ENCODE results near the gene DIS3L2.

DIS3L2 gene

DNA sequence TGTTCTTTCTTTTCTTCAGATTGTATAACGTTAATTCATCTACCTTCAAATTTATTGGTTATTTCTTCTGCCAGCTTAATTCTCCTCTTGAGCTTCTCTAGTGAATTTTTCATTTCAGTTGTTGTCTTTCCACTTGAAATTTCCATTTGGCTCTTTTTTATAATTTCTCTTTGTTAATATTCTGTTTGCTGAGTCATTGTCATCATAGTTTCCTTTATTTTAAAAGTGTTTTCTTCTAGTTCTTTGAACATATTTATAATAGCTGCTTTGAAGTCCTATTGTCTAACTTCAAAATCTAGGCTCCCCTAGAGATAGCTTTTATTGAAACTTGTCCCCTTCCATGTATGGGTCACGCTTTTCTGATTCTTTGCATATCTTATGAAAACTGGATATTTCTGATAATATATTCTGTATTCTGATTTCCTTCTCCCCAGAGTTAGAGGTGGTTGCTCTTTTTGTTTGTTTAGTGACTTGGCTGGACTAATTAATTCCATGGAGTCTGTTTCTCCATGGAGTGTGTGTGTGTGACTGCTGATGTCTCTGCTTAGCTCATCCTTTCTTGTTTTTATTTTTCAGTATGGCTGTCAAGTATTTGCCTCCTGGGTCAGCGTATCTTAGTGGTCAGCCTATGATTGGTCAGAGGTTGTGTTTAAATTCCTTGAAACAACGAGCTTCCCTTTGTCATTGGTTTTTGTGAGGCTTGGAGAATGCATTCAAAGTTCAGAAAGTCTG lies 47.6 kb downstream of the DIS3L2 start:
- no peak overlapping the region for H3K4me3 ChIP-seq (ENCODE audit: low read depth in 1 of 2, low read length in 2 of 2)
- peaks cover 0 to 5% of the 10 kb centered on the region in 2 donors for H3K4me1 ChIP-seq (ENCODE audit: control insufficient read depth in 1 of 2, insufficient read depth in 2 of 2, low read length in 2 of 2)
- no peak overlapping the region for H3K9ac ChIP-seq (ENCODE audit: low read depth in 1 of 2, low read length in 2 of 2)
- no peaks in the 10 kb centered on the region for H3K9me3 ChIP-seq (ENCODE audit: control insufficient read depth in 1 of 2, low read length in 2 of 2)
- H3K27me3 ChIP-seq (ENCODE audit: control insufficient read depth in 1 of 2, insufficient read depth in 2 of 2, low read length in 2 of 2), result no peaks in the 10 kb centered on the region
- no peaks in the 10 kb centered on the region for H3K36me3 ChIP-seq (ENCODE audit: control insufficient read depth in 1 of 2, insufficient read depth in 2 of 2, low read length in 2 of 2)
- H3K27ac ChIP-seq (ENCODE audit: low read depth, low read length), result no peak overlapping the region

DNA sequence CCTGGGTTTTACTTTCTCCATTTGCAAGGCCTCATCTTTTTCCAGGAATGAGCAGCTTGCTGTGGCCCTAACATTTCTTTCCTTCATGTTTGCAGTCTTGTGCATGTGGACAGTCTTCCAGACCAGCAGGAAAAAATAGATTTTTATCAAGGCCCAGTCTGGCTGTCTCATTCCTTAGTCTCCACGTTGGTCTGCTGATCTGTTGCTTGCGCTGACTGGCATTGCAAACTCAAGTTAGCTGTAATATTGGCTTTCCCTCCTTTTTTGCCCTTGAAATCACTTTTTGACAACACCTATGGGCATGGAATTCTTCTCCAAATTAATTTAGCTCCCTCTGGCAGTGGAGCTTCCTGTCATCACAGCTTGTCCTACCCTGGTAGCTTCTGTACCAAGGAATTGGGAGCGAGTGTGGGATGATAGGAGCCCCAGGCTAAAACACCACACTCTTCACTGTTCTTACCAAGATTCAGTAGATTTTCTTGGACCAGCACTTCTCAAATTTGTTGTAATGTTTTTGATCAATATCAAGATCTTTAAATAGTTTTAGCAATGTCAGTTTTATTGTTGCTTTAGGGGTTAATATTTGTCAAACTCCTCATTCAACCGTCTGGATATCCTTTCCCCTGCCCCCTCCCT lies 48.2 kb downstream of the DIS3L2 start:
- H3K4me1 ChIP-seq (ENCODE audit: control insufficient read depth in 1 of 2, insufficient read depth in 2 of 2, low read length in 2 of 2), result peaks cover 0 to 5% of the 10 kb centered on the region in 2 donors

DNA sequence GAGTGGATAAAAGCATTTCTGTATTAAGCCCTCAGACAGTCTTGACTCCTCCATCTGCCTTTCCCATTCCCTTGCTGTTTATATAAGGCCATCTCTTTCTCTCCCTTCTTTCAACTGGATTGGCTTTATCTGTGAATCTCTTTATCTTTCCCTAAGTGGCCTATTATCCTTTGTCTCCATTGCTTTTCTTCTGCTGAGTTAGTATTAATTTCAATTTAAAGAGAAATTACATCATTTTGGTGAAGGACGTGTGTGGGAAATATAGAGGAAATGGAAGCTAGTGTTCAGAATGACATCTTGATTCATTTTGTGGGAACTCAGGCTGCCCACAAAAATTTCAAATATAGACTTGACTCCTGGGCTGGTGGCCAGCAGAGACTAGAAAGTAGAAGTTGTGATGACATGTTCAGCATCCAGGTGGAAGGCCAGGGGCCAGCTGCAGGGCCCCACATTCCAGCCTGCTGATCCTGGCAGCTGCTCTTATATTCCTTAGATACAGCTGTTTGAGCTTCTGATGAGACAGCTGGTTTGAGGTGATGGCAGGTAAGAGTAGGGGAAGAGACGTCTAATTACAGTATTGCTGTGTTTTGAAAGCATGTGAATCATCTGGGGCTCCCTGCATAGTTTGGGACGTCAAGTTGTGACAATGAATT lies 52.3 kb downstream of the DIS3L2 start:
- Histone ChIP-seq H3K9ac (ENCODE audit: low read depth in 1 of 2, low read length in 2 of 2) (no peak overlapping the region), H3K4me1 (ENCODE audit: control insufficient read depth in 1 of 2, insufficient read depth in 2 of 2, low read length in 2 of 2) (peaks cover 0 to 5% of the 10 kb centered on the region in 2 donors), H3K27me3 (ENCODE audit: control insufficient read depth in 1 of 2, insufficient read depth in 2 of 2, low read length in 2 of 2) (no peaks in the 10 kb centered on the region), H3K36me3 (ENCODE audit: control insufficient read depth in 1 of 2, insufficient read depth in 2 of 2, low read length in 2 of 2) (peaks cover 12 to 16% of the 10 kb centered on the region in 2 donors), H3K9me3 (ENCODE audit: control insufficient read depth in 1 of 2, low read length in 2 of 2) (no peaks in the 10 kb centered on the region), H3K27ac (ENCODE audit: low read depth, low read length) (no peak overlapping the region), H3K4me3 (ENCODE audit: low read depth in 1 of 2, low read length in 2 of 2) (no peak overlapping the region)

More for the DNA sequence above, 48.2 kb downstream of the DIS3L2 start:
- H3K27ac ChIP-seq (ENCODE audit: low read depth, low read length), result no peak overlapping the region
- no peak overlapping the region for H3K4me3 ChIP-seq (ENCODE audit: low read depth in 1 of 2, low read length in 2 of 2)
- no peaks in the 10 kb centered on the region for H3K27me3 ChIP-seq (ENCODE audit: control insufficient read depth in 1 of 2, insufficient read depth in 2 of 2, low read length in 2 of 2)
- H3K36me3 ChIP-seq (ENCODE audit: control insufficient read depth in 1 of 2, insufficient read depth in 2 of 2, low read length in 2 of 2), result peaks cover 0 to 3% of the 10 kb centered on the region in 2 donors
- no peak overlapping the region for H3K9ac ChIP-seq (ENCODE audit: low read depth in 1 of 2, low read length in 2 of 2)
- H3K9me3 ChIP-seq (ENCODE audit: control insufficient read depth in 1 of 2, low read length in 2 of 2), result no peaks in the 10 kb centered on the region

DNA sequence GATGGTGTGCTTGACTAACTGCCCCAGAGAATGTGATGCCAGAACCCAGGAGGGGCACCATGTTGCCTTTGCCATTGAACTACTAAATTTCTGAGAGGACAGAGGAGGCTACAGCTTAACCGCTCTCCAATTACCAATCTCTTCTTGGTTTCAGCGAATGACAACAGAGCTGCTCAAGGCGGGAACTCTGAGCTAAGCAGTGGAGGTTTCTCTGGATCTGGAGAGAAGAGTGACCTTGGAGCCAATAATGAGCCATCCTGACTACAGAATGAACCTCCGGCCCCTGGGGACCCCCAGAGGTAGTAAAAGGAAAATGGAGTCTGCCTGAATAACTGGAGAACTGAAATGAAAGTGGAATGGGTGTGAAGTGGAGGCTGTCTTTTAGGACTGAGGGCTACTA lies 53.2 kb downstream of the DIS3L2 start:
- H3K36me3 ChIP-seq (ENCODE audit: control insufficient read depth in 1 of 2, insufficient read depth in 2 of 2, low read length in 2 of 2), result peaks cover 12 to 22% of the 10 kb centered on the region in 2 donors
- peaks cover 0 to 5% of the 10 kb centered on the region in 2 donors for H3K4me1 ChIP-seq (ENCODE audit: control insufficient read depth in 1 of 2, insufficient read depth in 2 of 2, low read length in 2 of 2)
- H3K9me3 ChIP-seq (ENCODE audit: control insufficient read depth in 1 of 2, low read length in 2 of 2), result no peaks in the 10 kb centered on the region
- H3K27me3 ChIP-seq (ENCODE audit: control insufficient read depth in 1 of 2, insufficient read depth in 2 of 2, low read length in 2 of 2), result no peaks in the 10 kb centered on the region
- H3K4me3 ChIP-seq (ENCODE audit: low read depth in 1 of 2, low read length in 2 of 2), result no peak overlapping the region
- no peak overlapping the region for H3K9ac ChIP-seq (ENCODE audit: low read depth in 1 of 2, low read length in 2 of 2)
- H3K27ac ChIP-seq (ENCODE audit: low read depth, low read length), result no peak overlapping the region

DNA sequence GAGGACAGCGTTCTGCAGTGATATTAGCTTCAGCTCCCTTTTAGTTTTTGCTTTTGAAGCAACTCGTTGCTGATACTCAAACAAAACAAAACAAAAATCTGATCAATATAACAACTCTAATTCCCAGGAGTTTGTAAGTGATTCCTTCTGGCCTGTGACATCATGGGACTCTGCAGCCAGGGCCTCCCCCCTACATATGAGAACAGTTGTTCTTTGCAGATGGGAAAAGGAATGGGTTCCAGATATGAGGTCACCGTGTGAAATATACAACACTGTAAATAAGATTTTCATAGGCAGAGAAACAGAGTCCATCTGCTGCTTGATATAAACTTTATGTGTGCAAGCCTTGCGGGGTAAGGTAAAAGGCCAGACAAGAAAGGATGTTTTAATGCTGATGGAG lies 56.7 kb downstream of the DIS3L2 start:
- Histone ChIP-seq H3K9ac (ENCODE audit: low read depth in 1 of 2, low read length in 2 of 2) (no peak overlapping the region), H3K9me3 (ENCODE audit: control insufficient read depth in 1 of 2, low read length in 2 of 2) (no peaks in the 10 kb centered on the region)

DNA sequence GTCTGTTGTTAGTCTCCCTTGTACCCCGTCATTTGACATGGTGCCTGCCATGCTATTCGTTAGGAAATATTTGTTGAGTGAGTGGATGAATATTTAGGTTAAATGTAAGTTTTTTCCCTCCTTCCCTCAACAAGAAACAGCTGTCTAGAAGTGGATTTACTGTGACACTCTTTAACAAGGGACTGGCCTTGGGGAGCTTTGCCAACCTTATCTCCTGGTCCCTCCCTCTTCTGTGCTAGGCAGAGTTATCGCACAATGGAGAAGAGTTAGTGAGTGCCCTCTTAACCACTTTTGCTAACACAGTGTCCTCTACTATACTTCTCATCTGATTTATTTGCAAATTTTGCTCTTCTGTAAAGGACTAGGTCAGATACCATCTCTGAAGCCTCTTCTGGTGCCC lies 61.2 kb downstream of the DIS3L2 start:
- no peak overlapping the region for H3K9ac ChIP-seq (ENCODE audit: low read depth in 1 of 2, low read length in 2 of 2)
- H3K4me1 ChIP-seq (ENCODE audit: control insufficient read depth in 1 of 2, insufficient read depth in 2 of 2, low read length in 2 of 2), result no peaks in the 10 kb centered on the region
- no peaks in the 10 kb centered on the region for H3K27me3 ChIP-seq (ENCODE audit: control insufficient read depth in 1 of 2, insufficient read depth in 2 of 2, low read length in 2 of 2)
- H3K36me3 ChIP-seq (ENCODE audit: control insufficient read depth in 1 of 2, insufficient read depth in 2 of 2, low read length in 2 of 2), result peaks cover 19 to 42% of the 10 kb centered on the region in 2 donors
- H3K27ac ChIP-seq (ENCODE audit: low read depth, low read length), result no peak overlapping the region
- no peak overlapping the region for H3K4me3 ChIP-seq (ENCODE audit: low read depth in 1 of 2, low read length in 2 of 2)
- H3K9me3 ChIP-seq (ENCODE audit: control insufficient read depth in 1 of 2, low read length in 2 of 2), result no peaks in the 10 kb centered on the region

More for the DNA sequence above, 56.7 kb downstream of the DIS3L2 start:
- peaks cover 15 to 35% of the 10 kb centered on the region in 2 donors for H3K36me3 ChIP-seq (ENCODE audit: control insufficient read depth in 1 of 2, insufficient read depth in 2 of 2, low read length in 2 of 2)
- H3K27ac ChIP-seq (ENCODE audit: low read depth, low read length), result no peak overlapping the region
- H3K27me3 ChIP-seq (ENCODE audit: control insufficient read depth in 1 of 2, insufficient read depth in 2 of 2, low read length in 2 of 2), result no peaks in the 10 kb centered on the region
- peaks cover 0 to 5% of the 10 kb centered on the region in 2 donors for H3K4me1 ChIP-seq (ENCODE audit: control insufficient read depth in 1 of 2, insufficient read depth in 2 of 2, low read length in 2 of 2)
- no peak overlapping the region for H3K4me3 ChIP-seq (ENCODE audit: low read depth in 1 of 2, low read length in 2 of 2)

DNA sequence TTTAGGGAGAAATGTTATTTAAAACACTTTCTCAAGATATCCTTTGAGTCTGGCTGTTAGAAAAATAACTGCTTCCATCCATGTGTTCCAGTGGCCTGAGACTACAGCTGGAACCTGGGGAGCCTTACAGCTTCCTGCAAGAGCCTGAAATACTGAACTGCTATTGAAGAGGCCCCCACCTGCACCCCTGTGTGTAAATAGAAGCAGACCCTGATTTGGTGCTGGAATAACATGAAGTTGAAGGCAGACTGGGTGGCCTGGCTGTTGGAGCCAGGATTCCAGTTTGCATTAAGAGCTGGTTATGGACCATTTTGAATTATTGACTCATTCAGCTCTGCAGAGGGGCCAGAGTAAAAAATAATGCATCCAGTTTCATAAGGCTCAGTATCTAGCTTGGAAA lies 61.9 kb downstream of the DIS3L2 start:
- H3K27ac ChIP-seq (ENCODE audit: low read depth, low read length), result no peak overlapping the region
- no peaks in the 10 kb centered on the region for H3K9me3 ChIP-seq (ENCODE audit: control insufficient read depth in 1 of 2, low read length in 2 of 2)
- no peaks in the 10 kb centered on the region for H3K4me1 ChIP-seq (ENCODE audit: control insufficient read depth in 1 of 2, insufficient read depth in 2 of 2, low read length in 2 of 2)
- peaks cover 14 to 42% of the 10 kb centered on the region in 2 donors for H3K36me3 ChIP-seq (ENCODE audit: control insufficient read depth in 1 of 2, insufficient read depth in 2 of 2, low read length in 2 of 2)
- H3K4me3 ChIP-seq (ENCODE audit: low read depth in 1 of 2, low read length in 2 of 2), result no peak overlapping the region
- H3K9ac ChIP-seq (ENCODE audit: low read depth in 1 of 2, low read length in 2 of 2), result no peak overlapping the region
- no peaks in the 10 kb centered on the region for H3K27me3 ChIP-seq (ENCODE audit: control insufficient read depth in 1 of 2, insufficient read depth in 2 of 2, low read length in 2 of 2)

DNA sequence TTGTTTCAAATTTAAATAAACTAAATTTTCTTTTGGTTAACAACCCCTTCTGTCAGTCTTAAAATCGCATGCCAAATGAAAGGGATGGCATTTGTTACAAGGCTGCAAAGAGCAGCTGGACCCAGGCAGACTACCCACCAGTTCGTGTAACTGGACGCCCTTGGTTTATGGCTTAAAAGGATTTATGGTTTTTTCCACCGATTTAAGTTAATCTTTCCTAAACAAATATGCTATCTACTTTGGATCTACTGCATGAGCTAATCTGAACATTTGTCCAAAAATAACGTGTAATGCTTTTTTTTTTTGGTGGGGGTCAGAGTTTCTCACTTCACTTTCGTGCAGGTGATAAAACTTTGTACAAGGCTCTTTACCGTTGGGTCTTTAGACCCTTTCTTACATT lies 62.9 kb downstream of the DIS3L2 start:
- Histone ChIP-seq H3K27me3 (ENCODE audit: control insufficient read depth in 1 of 2, insufficient read depth in 2 of 2, low read length in 2 of 2) (no peaks in the 10 kb centered on the region), H3K9me3 (ENCODE audit: control insufficient read depth in 1 of 2, low read length in 2 of 2) (no peaks in the 10 kb centered on the region), H3K4me1 (ENCODE audit: control insufficient read depth in 1 of 2, insufficient read depth in 2 of 2, low read length in 2 of 2) (no peaks in the 10 kb centered on the region), H3K36me3 (ENCODE audit: control insufficient read depth in 1 of 2, insufficient read depth in 2 of 2, low read length in 2 of 2) (peaks cover 14 to 34% of the 10 kb centered on the region in 2 donors), H3K4me3 (ENCODE audit: low read depth in 1 of 2, low read length in 2 of 2) (no peak overlapping the region), H3K27ac (ENCODE audit: low read depth, low read length) (no peak overlapping the region), H3K9ac (ENCODE audit: low read depth in 1 of 2, low read length in 2 of 2) (no peak overlapping the region)

DNA sequence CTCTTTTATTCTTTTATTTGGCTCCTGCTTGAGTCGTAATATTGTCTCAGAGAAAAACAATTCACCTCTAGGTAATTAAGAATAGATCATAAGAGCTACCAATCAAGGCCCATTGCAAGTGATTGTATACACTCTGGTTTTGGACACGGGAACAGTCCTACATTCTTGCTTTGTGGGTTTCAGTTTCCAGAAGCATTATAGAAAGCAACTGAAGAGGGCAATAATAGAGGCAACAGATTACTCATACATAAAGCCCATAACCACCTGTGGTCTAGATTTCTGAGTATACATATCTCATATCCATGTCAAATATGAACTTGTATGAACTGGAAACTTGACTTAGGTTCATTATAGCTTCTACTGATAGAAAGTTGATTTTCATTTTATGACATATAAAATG lies 65.4 kb downstream of the DIS3L2 start:
- Histone ChIP-seq H3K27ac (ENCODE audit: low read depth, low read length) (no peak overlapping the region), H3K27me3 (ENCODE audit: control insufficient read depth in 1 of 2, insufficient read depth in 2 of 2, low read length in 2 of 2) (no peaks in the 10 kb centered on the region), H3K4me1 (ENCODE audit: control insufficient read depth in 1 of 2, insufficient read depth in 2 of 2, low read length in 2 of 2) (no peaks in the 10 kb centered on the region), H3K4me3 (ENCODE audit: low read depth in 1 of 2, low read length in 2 of 2) (no peak overlapping the region), H3K9me3 (ENCODE audit: control insufficient read depth in 1 of 2, low read length in 2 of 2) (no peaks in the 10 kb centered on the region), H3K9ac (ENCODE audit: low read depth in 1 of 2, low read length in 2 of 2) (no peak overlapping the region), H3K36me3 (ENCODE audit: control insufficient read depth in 1 of 2, insufficient read depth in 2 of 2, low read length in 2 of 2) (peaks cover 14 to 32% of the 10 kb centered on the region in 2 donors)

DNA sequence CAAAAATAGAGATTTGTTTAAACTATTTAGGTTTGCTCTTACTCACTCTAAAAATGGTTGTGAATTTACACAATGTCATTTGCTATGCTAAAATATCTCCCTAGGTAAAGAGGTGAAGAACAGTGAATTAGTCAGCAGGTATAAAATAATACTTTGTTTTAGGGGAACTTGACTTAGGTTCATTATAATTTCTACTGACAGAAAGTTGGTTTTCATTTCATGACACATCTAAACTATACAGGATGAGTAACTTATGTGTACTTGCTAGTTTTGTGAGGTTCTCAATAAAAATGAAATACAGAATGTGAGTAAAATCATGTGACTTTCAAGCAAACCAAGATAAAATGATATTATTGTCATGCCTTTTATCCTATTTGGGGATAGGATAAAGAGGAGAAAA lies 66.0 kb downstream of the DIS3L2 start:
- Histone ChIP-seq H3K9me3 (ENCODE audit: control insufficient read depth in 1 of 2, low read length in 2 of 2) (no peaks in the 10 kb centered on the region), H3K4me1 (ENCODE audit: control insufficient read depth in 1 of 2, insufficient read depth in 2 of 2, low read length in 2 of 2) (no peaks in the 10 kb centered on the region), H3K9ac (ENCODE audit: low read depth in 1 of 2, low read length in 2 of 2) (no peak overlapping the region), H3K27ac (ENCODE audit: low read depth, low read length) (no peak overlapping the region), H3K27me3 (ENCODE audit: control insufficient read depth in 1 of 2, insufficient read depth in 2 of 2, low read length in 2 of 2) (no peaks in the 10 kb centered on the region), H3K36me3 (ENCODE audit: control insufficient read depth in 1 of 2, insufficient read depth in 2 of 2, low read length in 2 of 2) (peaks cover 14 to 32% of the 10 kb centered on the region in 2 donors), H3K4me3 (ENCODE audit: low read depth in 1 of 2, low read length in 2 of 2) (no peak overlapping the region)

Measured in duodenal mucosa (tissue), 2 donors.